Uterus (tissue), 2 donors: ENCODE data around the gene KCNAB2.

Experiments used
- CTCF ChIP-seq, 4 experiments: fragments of 200-600 bp in 2 of 4; fragments of 450-650 bp in 2 of 4; sonication (generic) in 2 of 4; IDR thresholded peaks; one replicate each; pipeline ENCODE4 v1.5.1; 2016 to 2019; ENCODE audit warnings: antibody characterized with exemption in 4 of 4, mild to moderate bottlenecking in 2 of 4, moderate library complexity in 1 of 4
- POLR2A ChIP-seq, 2 donors: fragments of 450-650 bp; IDR thresholded peaks; one replicate each; pipeline ENCODE4 v1.6.1; 2016; ENCODE audit warnings: antibody characterized with exemption in 2 of 2, mild to moderate bottlenecking in 1 of 2, moderate library complexity in 1 of 2

GRCh38 chr1:6048179-6048867 lies 2.6 kb downstream of the KCNAB2 start:
- TF ChIP-seq CTCF (IDR thresholded peaks at IDR 0.05) (no peak), POLR2A (IDR thresholded peaks at IDR 0.05) (no peak)
